ENCODE measurements around the gene LKAAEAR1. TPM values are rescaled to one million over a fixed set of nuclear protein-coding genes. Genes with fewer than 3 reads are reported as not detected.
A peak's percentile ranks its signal among the peaks of the same experiment; 100 is the strongest.

Gene LKAAEAR1
- total and polyA plus RNA-seq, 9 of the 15 experiments (the other 6 are each of a cell fraction or from before 2014, with no cell fraction given): not detected

GRCh38 chr20:64049060-64049877 is 34.9 kb downstream of the LKAAEAR1 start, which contains the start of gene SOX18:
Gene SOX18, minus strand, starts transcription at chr20:64049639. Its CDS starts 123 bp downstream, at chr20:64049516.
- no peaks in the 10 kb centered on the region for H4K20me1 ChIP-seq (replicated peaks; ENCODE audit: control insufficient read depth, insufficient read depth, low read length)
- H3K9me3 ChIP-seq (replicated peaks; ENCODE audit: control insufficient read depth, insufficient read depth, low read depth, low read length): no peaks in the 10 kb centered on the region
- CTCF ChIA-PET (ENCODE audit: low intra/inter-chr PET ratio): no interaction called here
- intact Hi-C loops (cut with micrococcal nuclease): no loop called here
- peak within 1 kb of the TSS; percentile 85 for H3K27ac ChIP-seq (ENCODE audit: extremely low read depth, low read depth, low read length)
- H3K27me3 ChIP-seq (ENCODE audit: control insufficient read depth in 2 of 2, insufficient read depth in 2 of 2, low read length in 2 of 2): no peaks in the 10 kb centered on the region
- H3K4me2 ChIP-seq (ENCODE audit: insufficient read depth, low read length): peak within 1 kb of the TSS; percentile 82
- in situ Hi-C loops (cut with MboI): no loop called here
- DNase-seq (ENCODE audit: extremely low read depth in 1 of 4, low spot score in 3 of 4) (peak; percentile 73 to 90 (median 83)), ATAC-seq (peak; percentile 52), FAIRE-seq (no peak)
- peaks cover 12% of the 10 kb centered on the region; the same call in 1 of the 3 replicates for H3K36me3 ChIP-seq (ENCODE audit: control insufficient read depth, insufficient read depth, low read length)
- peaks cover 12% of the 10 kb centered on the region for H3K79me2 ChIP-seq (ENCODE audit: control insufficient read depth, insufficient read depth, low read length)
- peaks cover 40 to 88% of the 10 kb centered on the region in 2 experiments for H3K4me1 ChIP-seq (replicated peaks in 1 of 2; ENCODE audit: control insufficient read depth in 2 of 2, insufficient read depth in 2 of 2, low read length in 2 of 2)
- peak within 1 kb of the TSS; percentile 68 to 93 for H3K9ac ChIP-seq (ENCODE audit: insufficient read depth in 1 of 2, low read depth in 2 of 2, low read length in 2 of 2)
- H3K4me3 ChIP-seq: peak within 1 kb of the TSS; percentile 48
- WGBS (ENCODE audit: insufficient coverage, low coverage, missing lambda C conversion rate): 0% methylated on average over 5 of the region's 111 CpGs
- POLR2A ChIA-PET: interaction anchor here (1.0 to 1.1 kb wide), 2 partner anchors 8 to 9 kb away, joined by 3 read pairs; no protein-coding TSS in a partner anchor
- no TSS peak for BruUV-seq (replicated peaks)
- peak within 1 kb of the TSS; percentile 92 for H2AFZ ChIP-seq (ENCODE audit: low read depth, low read length)
- peaks cover 4% of the 10 kb centered on the region for H3K9me1 ChIP-seq (ENCODE audit: control insufficient read depth, insufficient read depth, low read length)
- TF ChIP-seq PHF8 (IDR thresholded peaks at IDR 0.05; ENCODE audit: borderline replicate concordance, low read length) (peak; percentile 32; the same call in 1 of the 2 replicates), NR3C1 (CRISPR knock-in tag; IDR thresholded peaks at IDR 0.05) (no peak), NCOA1 (IDR thresholded peaks at IDR 0.05; ENCODE audit: low read depth) (no peak), ZNF184 (CRISPR knock-in tag; IDR thresholded peaks at IDR 0.05) (no peak), RBM34 (IDR thresholded peaks at IDR 0.05; ENCODE audit: borderline replicate concordance, insufficient read depth, low read length) (no peak), PRDM10 (IDR thresholded peaks at IDR 0.05; ENCODE audit: partially characterized antibody) (no peak), ZNF583 (CRISPR knock-in tag; IDR thresholded peaks at IDR 0.05) (no peak), HLTF (IDR thresholded peaks at IDR 0.05) (no peak), NFIX (CRISPR knock-in tag; IDR thresholded peaks at IDR 0.05; ENCODE audit: low read depth) (no peak), CREB3L1 (IDR thresholded peaks at IDR 0.05; ENCODE audit: borderline replicate concordance, low read depth) (no peak), TARDBP (IDR thresholded peaks at IDR 0.05) (no peak), ZNF280B (CRISPR knock-in tag; IDR thresholded peaks at IDR 0.05) (no peak)
- TF ChIP-seq, protein P1, sequence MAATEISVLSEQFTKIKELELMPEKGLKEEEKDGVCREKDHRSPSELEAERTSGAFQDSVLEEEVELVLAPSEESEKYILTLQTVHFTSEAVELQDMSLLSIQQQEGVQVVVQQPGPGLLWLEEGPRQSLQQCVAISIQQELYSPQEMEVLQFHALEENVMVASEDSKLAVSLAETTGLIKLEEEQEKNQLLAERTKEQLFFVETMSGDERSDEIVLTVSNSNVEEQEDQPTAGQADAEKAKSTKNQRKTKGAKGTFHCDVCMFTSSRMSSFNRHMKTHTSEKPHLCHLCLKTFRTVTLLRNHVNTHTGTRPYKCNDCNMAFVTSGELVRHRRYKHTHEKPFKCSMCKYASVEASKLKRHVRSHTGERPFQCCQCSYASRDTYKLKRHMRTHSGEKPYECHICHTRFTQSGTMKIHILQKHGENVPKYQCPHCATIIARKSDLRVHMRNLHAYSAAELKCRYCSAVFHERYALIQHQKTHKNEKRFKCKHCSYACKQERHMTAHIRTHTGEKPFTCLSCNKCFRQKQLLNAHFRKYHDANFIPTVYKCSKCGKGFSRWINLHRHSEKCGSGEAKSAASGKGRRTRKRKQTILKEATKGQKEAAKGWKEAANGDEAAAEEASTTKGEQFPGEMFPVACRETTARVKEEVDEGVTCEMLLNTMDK (IDR thresholded peaks at IDR 0.05; ENCODE audit: borderline replicate concordance, insufficient read depth, low read depth, low read length, poor library complexity, severe bottlenecking): no peak

Data from K562 (cell line).